ENCODE results near the gene SH2D7.

DNA sequence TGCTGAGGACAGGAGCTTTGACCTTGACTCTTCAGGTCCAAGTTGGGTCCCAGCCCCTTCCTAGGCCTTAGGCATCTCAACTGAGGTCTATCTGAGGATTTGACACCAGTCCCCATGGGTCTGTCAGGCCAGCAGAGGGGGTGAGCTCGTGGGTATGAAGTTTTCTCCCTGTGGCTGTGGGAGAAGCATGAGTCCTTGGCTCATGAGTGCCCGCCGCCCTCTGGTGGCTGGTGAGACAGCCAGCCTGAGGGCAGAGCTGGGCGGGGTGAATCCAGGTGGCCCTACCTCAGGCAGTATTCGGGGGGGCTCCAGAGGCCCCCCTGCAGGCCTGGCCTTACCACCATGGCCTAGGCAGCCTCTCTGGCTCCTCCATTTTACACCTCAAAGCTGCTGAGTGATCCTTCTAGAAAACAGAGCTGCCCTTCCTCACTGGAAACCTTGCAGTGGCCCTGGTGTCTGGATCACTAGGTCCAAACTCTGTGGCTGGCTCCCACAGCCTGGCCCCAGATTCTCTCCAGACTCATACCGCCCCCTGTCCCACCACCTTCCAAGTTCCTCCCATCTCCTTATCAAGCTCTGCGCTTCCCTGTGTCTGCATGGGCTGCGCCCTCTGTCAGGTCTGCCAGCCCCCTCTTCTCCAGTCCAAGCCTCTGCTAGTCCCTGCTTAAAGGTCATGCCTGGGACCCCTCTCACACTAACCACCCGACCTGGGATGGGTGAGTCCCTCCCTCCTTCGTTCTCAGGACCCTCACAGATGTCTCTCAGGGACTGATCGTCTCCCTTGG is 16.1 kb downstream of the SH2D7 start:
- TF ChIP-seq, protein P1, sequence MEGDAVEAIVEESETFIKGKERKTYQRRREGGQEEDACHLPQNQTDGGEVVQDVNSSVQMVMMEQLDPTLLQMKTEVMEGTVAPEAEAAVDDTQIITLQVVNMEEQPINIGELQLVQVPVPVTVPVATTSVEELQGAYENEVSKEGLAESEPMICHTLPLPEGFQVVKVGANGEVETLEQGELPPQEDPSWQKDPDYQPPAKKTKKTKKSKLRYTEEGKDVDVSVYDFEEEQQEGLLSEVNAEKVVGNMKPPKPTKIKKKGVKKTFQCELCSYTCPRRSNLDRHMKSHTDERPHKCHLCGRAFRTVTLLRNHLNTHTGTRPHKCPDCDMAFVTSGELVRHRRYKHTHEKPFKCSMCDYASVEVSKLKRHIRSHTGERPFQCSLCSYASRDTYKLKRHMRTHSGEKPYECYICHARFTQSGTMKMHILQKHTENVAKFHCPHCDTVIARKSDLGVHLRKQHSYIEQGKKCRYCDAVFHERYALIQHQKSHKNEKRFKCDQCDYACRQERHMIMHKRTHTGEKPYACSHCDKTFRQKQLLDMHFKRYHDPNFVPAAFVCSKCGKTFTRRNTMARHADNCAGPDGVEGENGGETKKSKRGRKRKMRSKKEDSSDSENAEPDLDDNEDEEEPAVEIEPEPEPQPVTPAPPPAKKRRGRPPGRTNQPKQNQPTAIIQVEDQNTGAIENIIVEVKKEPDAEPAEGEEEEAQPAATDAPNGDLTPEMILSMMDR (optimal IDR thresholded peaks at IDR 0.05 in 1 of 3, IDR thresholded peaks at IDR 0.05 in 1 of 3, conservative IDR thresholded peaks at IDR 0.05 in 1 of 3; ENCODE audit: extremely low read depth in 1 of 3, insufficient read depth in 2 of 3, low read length in 3 of 3) = peak; percentile 85 to 90 (median 86)
- no peak for TF ChIP-seq EZH2 (IDR thresholded peaks at IDR 0.05; ENCODE audit: low read length)

All from keratinocyte (primary cell).